Measurements from ENCODE around the gene ZNF532.

- TF ChIP-seq CTCF (conservative IDR thresholded peaks at IDR 0.05; ENCODE audit: low read length): no peak
- TF ChIP-seq EZH2phosphoT487 (IDR thresholded peaks at IDR 0.05; ENCODE audit: borderline replicate concordance): no peak
Measured at GRCh38 chr18:58894930-58895329, 30.3 kb downstream of the ZNF532 start.
